ENCODE data around the gene SCRT2.
"Not testable (repeated sequence)": the region's sequence is repeated elsewhere in the genome, so short reads cannot be mapped to it uniquely, and the experiment has no call there.

Gene SCRT2

GRCh38 chr20:694496-694895, 18.9 kb upstream of the SCRT2 start:
- no peak for DNase-seq (ENCODE audit: low read depth)
- H3K4me3 ChIP-seq (ENCODE audit: low read depth, low read length) = no peak overlapping the region
- TF ChIP-seq CTCF (IDR thresholded peaks at IDR 0.05; ENCODE audit: control insufficient read depth, extremely low read depth, insufficient read depth) = no peak

DNA sequence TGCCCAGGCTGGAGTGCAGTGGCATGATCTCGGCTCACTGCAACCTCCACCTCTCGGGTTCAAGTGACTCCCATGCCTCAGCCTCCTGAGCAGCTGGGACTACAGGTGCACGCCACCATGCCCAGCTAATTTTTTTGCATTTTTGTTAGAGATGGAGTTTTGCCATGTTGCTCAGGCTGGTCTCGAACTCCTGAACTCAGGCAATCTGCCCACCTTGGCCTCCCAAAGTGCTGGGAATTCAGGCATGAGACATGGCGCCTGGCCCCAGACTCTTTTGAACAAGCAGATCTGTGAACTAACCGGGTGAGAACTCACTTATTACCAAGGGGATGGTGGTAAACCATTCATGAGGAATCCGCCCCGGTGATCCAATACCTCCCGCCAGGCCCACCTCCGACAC, 18.2 kb upstream of the SCRT2 start:
- not testable (repeated sequence) for H3K4me3 ChIP-seq (ENCODE audit: low read depth, low read length); DNase-seq (ENCODE audit: low read depth)

DNA sequence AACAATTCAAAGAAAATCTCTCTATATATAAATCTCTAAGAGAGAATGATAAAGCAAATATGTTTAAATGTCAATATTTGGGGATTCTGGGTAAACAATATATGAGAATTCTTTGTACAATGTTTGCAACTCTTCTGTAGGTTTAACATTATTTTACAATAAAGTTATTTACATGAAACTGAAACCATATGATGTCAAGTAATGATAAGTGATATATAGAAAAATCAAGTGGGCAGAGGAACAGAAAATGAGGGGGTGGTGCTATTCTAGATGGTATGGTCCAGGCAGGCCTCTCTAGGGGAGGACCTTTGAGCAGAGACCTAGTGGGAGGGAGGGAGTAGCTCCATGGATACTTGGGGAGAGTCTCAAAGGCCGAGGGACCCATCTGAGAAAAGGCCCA, 16.4 kb upstream of the SCRT2 start:
- H3K4me3 ChIP-seq (ENCODE audit: low read depth, low read length) = no peak overlapping the region
- TF ChIP-seq CTCF (IDR thresholded peaks at IDR 0.05; ENCODE audit: control insufficient read depth, extremely low read depth, insufficient read depth) = no peak
- no peak for DNase-seq (ENCODE audit: low read depth)

DNA sequence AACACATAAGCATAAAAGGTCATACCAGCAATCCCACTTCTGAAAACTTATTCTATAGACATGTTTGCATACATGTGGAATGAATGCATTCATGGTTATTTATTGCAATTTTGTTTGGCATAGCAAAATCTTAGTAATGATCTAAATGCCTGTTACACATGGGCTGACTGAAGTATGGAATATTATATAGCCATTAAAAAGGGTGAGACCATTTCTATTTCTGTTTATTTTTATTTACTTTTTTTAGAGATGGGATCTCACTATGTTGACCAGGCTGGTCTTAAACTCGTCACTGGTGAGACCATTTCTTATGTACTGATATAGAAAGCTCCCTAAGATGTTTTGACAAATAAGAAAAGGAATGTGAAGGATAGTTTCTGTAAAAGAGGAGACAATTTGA, 14.3 kb upstream of the SCRT2 start:
- no peak for TF ChIP-seq CTCF (IDR thresholded peaks at IDR 0.05; ENCODE audit: control insufficient read depth, extremely low read depth, insufficient read depth)
- H3K4me3 ChIP-seq (ENCODE audit: low read depth, low read length) = no peak overlapping the region
- DNase-seq (ENCODE audit: low read depth) = no peak

DNA sequence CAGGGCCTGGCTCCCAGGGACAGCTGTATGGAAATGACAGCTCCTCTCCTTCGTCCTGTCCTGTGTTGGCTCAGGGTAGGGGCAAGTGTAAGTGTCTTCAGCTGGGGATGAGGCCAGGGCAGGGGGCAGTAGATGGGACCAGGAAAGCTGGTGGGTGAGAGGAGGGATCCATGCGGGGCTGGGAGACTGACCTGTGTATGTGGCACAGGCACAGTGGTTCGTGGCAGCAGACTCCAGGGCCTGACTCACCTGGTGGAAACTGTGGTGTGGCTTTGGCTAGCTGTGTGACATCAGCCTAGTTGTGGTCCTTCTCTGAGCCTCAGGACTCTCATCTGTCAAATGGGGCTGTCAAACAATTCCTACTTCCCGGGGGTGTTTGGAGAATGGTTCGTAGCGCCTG, 13.7 kb upstream of the SCRT2 start:
- no peak for TF ChIP-seq CTCF (IDR thresholded peaks at IDR 0.05; ENCODE audit: control insufficient read depth, extremely low read depth, insufficient read depth)

DNA sequence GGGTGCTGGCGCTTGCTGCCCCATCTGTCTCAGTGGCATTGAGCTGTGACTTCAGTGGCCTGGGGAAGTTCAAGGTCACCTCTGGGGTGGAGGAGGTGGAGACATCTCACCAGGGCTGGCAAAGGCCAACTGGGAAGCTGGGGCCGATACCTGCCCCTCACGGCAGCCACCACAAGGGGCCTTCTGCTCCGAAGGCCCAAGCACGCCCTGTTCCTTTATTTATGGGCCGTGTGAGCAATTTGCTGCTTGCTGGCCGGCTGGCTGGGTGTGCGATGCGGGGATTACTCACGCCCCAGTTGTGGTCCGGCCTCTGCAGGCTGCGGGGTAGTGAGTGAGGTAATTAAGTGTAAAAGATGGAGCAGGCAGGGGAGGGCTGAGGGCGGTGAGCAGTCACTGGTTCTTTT, 13.2 kb upstream of the SCRT2 start:
- no peak for DNase-seq (ENCODE audit: low read depth)
- no peak for TF ChIP-seq CTCF (IDR thresholded peaks at IDR 0.05; ENCODE audit: control insufficient read depth, extremely low read depth, insufficient read depth)

More for the DNA sequence above, 13.7 kb upstream of the SCRT2 start:
- DNase-seq (ENCODE audit: low read depth) = no peak
- no peak overlapping the region for H3K4me3 ChIP-seq (ENCODE audit: low read depth, low read length)

GRCh38 chr20:687468-688203, 12.0 kb upstream of the SCRT2 start:
- DNase-seq (ENCODE audit: low read depth) = no peak
- no peak for TF ChIP-seq CTCF (IDR thresholded peaks at IDR 0.05; ENCODE audit: control insufficient read depth, extremely low read depth, insufficient read depth)

More for the DNA sequence above, 13.2 kb upstream of the SCRT2 start:
- H3K4me3 ChIP-seq (ENCODE audit: low read depth, low read length) = no peak overlapping the region

More at GRCh38 chr20:687468-688203, 12.0 kb upstream of the SCRT2 start:
- H3K4me3 ChIP-seq (ENCODE audit: low read depth, low read length) = no peak overlapping the region

All from LNCaP clone FGC (cell line).